Breast epithelium (tissue), 4 donors: ENCODE results near the gene LDLRAD4. TPM values are rescaled to one million over a fixed set of nuclear protein-coding genes. Genes with fewer than 3 reads are reported as not detected.
"Not testable (repeated sequence)": the region's sequence is repeated elsewhere in the genome, so short reads cannot be mapped to it uniquely, and the experiment has no call there.

Source experiments
- DNase-seq, 2 donors: peaks; one replicate each; pipeline ENCODE4 v3.0.0-alpha.2; 2019; ENCODE audit warnings: low spot score in 2 of 2
- H3K27ac ChIP-seq, 2 donors: fragments of 200-600 bp; sonication (generic) in 1 of 2; one replicate each; pipeline ENCODE4 v1.5.1; 2016 to 2019; ENCODE audit warnings: mild to moderate bottlenecking in 1 of 2
- H3K27me3 ChIP-seq, 2 donors: fragments of 200-600 bp; sonication (generic) in 1 of 2; one replicate each; pipeline versions ENCODE4 v1.5.1 to v1.6.0; 2017 to 2019; ENCODE audit warnings: control low read depth in 1 of 2, mild to moderate bottlenecking in 1 of 2
- H3K36me3 ChIP-seq: fragments of 200-600 bp; one replicate; pipeline ENCODE4 v1.5.1; 2019
- H3K4me1 ChIP-seq, 2 donors: fragments of 200-600 bp; sonication (generic); one replicate each; pipeline ENCODE4 v1.5.1; 2016 to 2019; ENCODE audit warnings: control low read depth in 1 of 2
- H3K4me3 ChIP-seq, 3 donors: fragments of 200-600 bp; sonication (generic); 1 replicate in 2 of 3; 2 replicates in 1 of 3; pipeline ENCODE4 v1.5.1; 2016 to 2019; ENCODE audit warnings: mild to moderate bottlenecking in 3 of 3, moderate library complexity in 2 of 3
- H3K9me3 ChIP-seq, 2 donors: fragments of 200-600 bp; sonication (generic) in 1 of 2; one replicate each; pipeline ENCODE4 v1.5.1; 2016 to 2019; ENCODE audit warnings: control low read depth in 1 of 2
- POLR2A ChIP-seq: fragments of 450-650 bp; IDR thresholded peaks from one replicate; pipeline ENCODE4 v1.6.1; 2016; ENCODE audit warnings: antibody characterized with exemption, mild to moderate bottlenecking, moderate library complexity
- POLR2AphosphoS5 ChIP-seq, 3 donors: sonication (generic); formaldehyde crosslinking; IDR thresholded peaks; one replicate each; pipeline ENCODE4 v1.6.1; 2017; ENCODE audit warnings: antibody characterized with exemption in 3 of 3
- intact Hi-C: fragments of 100-400 bp; cut with DNase I; formaldehyde crosslinking; loops from one replicate; pipeline ENCODE4 v1.15.1; 2023; ENCODE audit warnings: low total_unique reads
- total RNA-seq, 3 donors: library from RNA; depleted of rRNA; stranded (reverse); fragments of >200 nt; gene quantifications; one replicate each; pipeline ENCODE4 v1.1.0, GENCODE V29; 2016
- TF ChIP-seq, protein P1 (sequence below), 3 donors: fragments of 450-650 bp; IDR thresholded peaks; one replicate each; pipeline ENCODE4 v1.5.1; 2016 to 2017; ENCODE audit warnings: antibody characterized with exemption in 3 of 3, mild to moderate bottlenecking in 3 of 3, moderate library complexity in 3 of 3

The LDLRAD4 gene
- total RNA-seq, 3 donors from 2014 or later: 28.5 to 94.3 (median 42.9) TPM

DNA sequence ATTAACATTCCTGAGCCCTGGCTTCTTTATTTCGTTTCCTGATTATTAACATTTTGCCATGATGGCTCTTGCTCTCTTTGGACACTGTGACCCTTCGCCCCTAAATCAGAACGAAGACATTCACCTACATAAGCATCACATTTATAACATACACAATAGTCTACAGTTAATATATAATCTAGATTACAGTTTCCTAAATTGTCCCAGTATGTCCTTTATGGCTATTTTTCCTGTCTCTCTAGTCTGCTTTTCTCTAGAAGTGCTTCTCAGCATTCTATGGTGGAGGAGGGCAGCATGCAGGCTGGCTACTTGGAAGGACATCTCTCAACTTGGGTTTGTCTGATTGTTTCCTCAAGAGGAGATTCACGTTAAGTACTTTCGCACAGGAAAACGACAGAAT, 457.9 kb downstream of the LDLRAD4 start:
- TF ChIP-seq POLR2AphosphoS5 (IDR thresholded peaks at IDR 0.05): no peak
- TF ChIP-seq, protein P1, sequence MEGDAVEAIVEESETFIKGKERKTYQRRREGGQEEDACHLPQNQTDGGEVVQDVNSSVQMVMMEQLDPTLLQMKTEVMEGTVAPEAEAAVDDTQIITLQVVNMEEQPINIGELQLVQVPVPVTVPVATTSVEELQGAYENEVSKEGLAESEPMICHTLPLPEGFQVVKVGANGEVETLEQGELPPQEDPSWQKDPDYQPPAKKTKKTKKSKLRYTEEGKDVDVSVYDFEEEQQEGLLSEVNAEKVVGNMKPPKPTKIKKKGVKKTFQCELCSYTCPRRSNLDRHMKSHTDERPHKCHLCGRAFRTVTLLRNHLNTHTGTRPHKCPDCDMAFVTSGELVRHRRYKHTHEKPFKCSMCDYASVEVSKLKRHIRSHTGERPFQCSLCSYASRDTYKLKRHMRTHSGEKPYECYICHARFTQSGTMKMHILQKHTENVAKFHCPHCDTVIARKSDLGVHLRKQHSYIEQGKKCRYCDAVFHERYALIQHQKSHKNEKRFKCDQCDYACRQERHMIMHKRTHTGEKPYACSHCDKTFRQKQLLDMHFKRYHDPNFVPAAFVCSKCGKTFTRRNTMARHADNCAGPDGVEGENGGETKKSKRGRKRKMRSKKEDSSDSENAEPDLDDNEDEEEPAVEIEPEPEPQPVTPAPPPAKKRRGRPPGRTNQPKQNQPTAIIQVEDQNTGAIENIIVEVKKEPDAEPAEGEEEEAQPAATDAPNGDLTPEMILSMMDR (IDR thresholded peaks at IDR 0.05): no peak
- TF ChIP-seq POLR2A: no peak
- intact Hi-C loops: no loop called here

DNA sequence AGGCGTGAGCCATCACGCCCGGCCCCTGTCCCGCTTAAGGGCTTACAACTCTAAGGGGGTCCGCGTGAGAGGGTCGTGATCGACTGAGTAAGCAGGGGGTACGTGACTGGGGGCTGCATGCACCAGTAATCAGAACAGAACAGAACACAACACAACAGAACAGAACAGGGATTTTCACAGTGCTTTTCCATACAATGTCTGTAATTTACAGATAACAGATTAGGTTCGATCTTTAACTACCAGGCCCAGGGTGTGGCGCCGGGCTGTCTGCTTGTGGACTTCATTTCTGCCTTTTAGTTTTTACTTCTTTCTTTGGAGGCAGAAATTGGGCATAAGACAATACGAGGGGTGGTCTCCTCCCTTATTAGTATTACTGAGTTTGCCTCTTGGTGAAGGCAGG, 458.8 kb downstream of the LDLRAD4 start:
- intact Hi-C loops, H3K27ac ChIP-seq, H3K36me3 ChIP-seq, H3K4me1 ChIP-seq, DNase-seq, H3K4me3 ChIP-seq, H3K9me3 ChIP-seq, H3K27me3 ChIP-seq: not testable (repeated sequence)

More for the DNA sequence above, 457.9 kb downstream of the LDLRAD4 start:
- no peak overlapping the region for H3K4me3 ChIP-seq
- DNase-seq: no peak
- H3K27ac ChIP-seq: no peak overlapping the region
- H3K27me3 ChIP-seq: no peaks in the 10 kb centered on the region
- H3K36me3 ChIP-seq: no peaks in the 10 kb centered on the region
- H3K9me3 ChIP-seq: no peaks in the 10 kb centered on the region
- H3K4me1 ChIP-seq: no peaks in the 10 kb centered on the region

DNA sequence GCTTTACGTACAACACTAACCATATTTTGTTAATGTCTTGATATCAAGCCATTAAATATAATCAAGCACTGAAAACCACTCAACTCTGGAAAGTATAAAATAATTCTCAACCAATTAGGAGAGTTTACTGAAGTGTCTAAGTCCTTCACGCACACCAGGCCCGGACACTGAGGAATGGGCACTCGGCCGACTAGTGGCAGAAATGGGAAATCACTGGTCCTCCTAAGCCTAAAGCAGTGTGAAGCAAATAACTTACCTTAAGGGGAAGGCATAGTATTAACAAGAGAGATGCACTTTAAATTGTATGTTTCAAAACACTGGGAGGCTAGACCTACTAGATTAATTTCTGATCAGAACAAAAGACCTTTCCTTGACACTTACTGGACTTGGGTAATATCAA, 462.1 kb downstream of the LDLRAD4 start:
- Histone ChIP-seq H3K36me3 (no peaks in the 10 kb centered on the region), H3K27ac (no peak overlapping the region), H3K4me1 (no peaks in the 10 kb centered on the region), H3K27me3 (no peaks in the 10 kb centered on the region), H3K4me3 (no peak overlapping the region), H3K9me3 (no peaks in the 10 kb centered on the region)
- DNase-seq: no peak
- intact Hi-C loops: no loop called here
- TF ChIP-seq, protein P1 (IDR thresholded peaks at IDR 0.05): no peak
- TF ChIP-seq POLR2A: no peak
- TF ChIP-seq POLR2AphosphoS5 (IDR thresholded peaks at IDR 0.05): no peak

DNA sequence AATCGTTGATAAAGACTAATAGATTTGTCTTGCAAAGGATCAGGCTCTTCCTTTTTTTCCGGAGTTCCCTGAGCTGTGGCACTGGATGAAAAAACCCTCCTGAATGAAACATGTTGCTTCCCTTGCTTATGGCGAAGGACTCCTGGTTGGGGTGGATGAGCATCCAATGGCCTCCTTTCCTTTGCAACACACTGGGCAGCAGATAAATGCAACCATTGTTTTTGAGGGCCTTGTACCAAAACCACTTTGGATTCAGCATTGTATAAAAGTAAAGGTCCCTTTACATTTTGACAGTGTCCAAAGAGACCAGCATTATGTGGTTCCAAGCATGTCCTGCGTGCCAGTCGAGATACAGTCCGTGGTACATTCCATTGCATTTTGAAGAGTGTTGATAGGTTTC, 463.1 kb downstream of the LDLRAD4 start:
- Histone ChIP-seq H3K27ac (no peak overlapping the region), H3K27me3 (no peaks in the 10 kb centered on the region), H3K36me3 (no peaks in the 10 kb centered on the region), H3K9me3 (no peaks in the 10 kb centered on the region), H3K4me1 (no peaks in the 10 kb centered on the region), H3K4me3 (no peak overlapping the region)
- TF ChIP-seq, protein P1 (IDR thresholded peaks at IDR 0.05): no peak
- TF ChIP-seq POLR2A (no peak), POLR2AphosphoS5 (IDR thresholded peaks at IDR 0.05) (no peak)
- intact Hi-C loops: no loop called here
- no peak for DNase-seq

DNA sequence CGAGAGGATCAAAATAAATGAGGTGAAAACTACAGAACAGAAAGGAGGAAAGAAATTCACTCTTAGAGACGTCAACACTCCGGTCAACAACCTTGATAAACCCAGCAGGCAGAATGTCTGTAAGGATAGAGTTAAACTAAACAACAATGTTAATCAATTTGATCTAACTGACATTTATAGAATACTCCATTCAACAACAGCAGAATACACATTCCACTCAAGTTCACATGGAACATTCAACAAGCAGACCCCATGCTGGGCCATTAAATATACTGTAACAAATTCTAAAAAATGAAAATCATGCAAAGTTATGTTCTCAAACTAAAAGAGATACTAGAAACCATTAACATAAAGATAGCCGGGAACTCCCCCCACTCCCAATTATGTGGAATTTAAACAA, 466.0 kb downstream of the LDLRAD4 start:
- DNase-seq: no peak
- Histone ChIP-seq H3K27ac (no peak overlapping the region), H3K9me3 (no peaks in the 10 kb centered on the region), H3K27me3 (no peaks in the 10 kb centered on the region), H3K36me3 (no peaks in the 10 kb centered on the region), H3K4me3 (no peak overlapping the region), H3K4me1 (no peaks in the 10 kb centered on the region)
- intact Hi-C loops: no loop called here
- TF ChIP-seq, protein P1 (IDR thresholded peaks at IDR 0.05): no peak
- TF ChIP-seq POLR2AphosphoS5 (IDR thresholded peaks at IDR 0.05) (no peak), POLR2A (no peak)
